Liver (tissue), 9 donors: ENCODE measurements around the gene FBN3. TPM values are rescaled to one million over a fixed set of nuclear protein-coding genes. Genes with fewer than 3 reads are reported as not detected.
"Not testable (repeated sequence)": the region's sequence is repeated elsewhere in the genome, so short reads cannot be mapped to it uniquely, and the experiment has no call there.

Experiments
- DNase-seq: peaks from one replicate; pipeline ENCODE4 v3.0.0-alpha.2; 2017; ENCODE audit warnings: low spot score
- H3K27ac ChIP-seq, 2 donors: one replicate each; pipeline ENCODE4 v1.7.0; 2013; ENCODE audit warnings: inconsistent platforms in 2 of 2, low read length in 2 of 2, control low read depth in 1 of 2, low read depth in 1 of 2, mild to moderate bottlenecking in 1 of 2
- H3K27me3 ChIP-seq, 4 donors: one replicate each; pipeline versions ENCODE4 v1.6.1 to v1.7.0; 2013; ENCODE audit warnings: low read length in 3 of 4, inconsistent platforms in 1 of 4, mild to moderate bottlenecking in 1 of 4, moderate library complexity in 1 of 4; ENCODE audit not compliant: control insufficient read depth in 4 of 4, insufficient read depth in 4 of 4
- H3K36me3 ChIP-seq, 4 donors: one replicate each; pipeline versions ENCODE4 v1.6.1 to v1.7.0; 2013; ENCODE audit warnings: low read length in 3 of 4, mild to moderate bottlenecking in 3 of 4, low read depth in 1 of 4, moderate library complexity in 1 of 4; ENCODE audit not compliant: control insufficient read depth in 4 of 4, insufficient read depth in 3 of 4
- H3K4me1 ChIP-seq, 4 donors: one replicate each; pipeline versions ENCODE4 v1.6.1 to v1.7.0; 2013; ENCODE audit warnings: low read length in 3 of 4, mild to moderate bottlenecking in 3 of 4, moderate library complexity in 1 of 4; ENCODE audit not compliant: control insufficient read depth in 4 of 4, insufficient read depth in 4 of 4
- H3K4me3 ChIP-seq, 3 donors: one replicate each; pipeline versions ENCODE4 v1.6.1 to v1.7.0; 2013; ENCODE audit warnings: low read length in 3 of 3, control low read depth in 1 of 3, low read depth in 1 of 3, mild to moderate bottlenecking in 1 of 3
- H3K9ac ChIP-seq, 2 donors: one replicate each; pipeline ENCODE4 v1.7.0; 2013; ENCODE audit warnings: low read length in 2 of 2, mild to moderate bottlenecking in 2 of 2, moderate library complexity in 2 of 2, control low read depth in 1 of 2, low read depth in 1 of 2
- H3K9me3 ChIP-seq, 4 donors: one replicate each; pipeline versions ENCODE4 v1.6.1 to v1.7.0; 2013; ENCODE audit warnings: low read length in 3 of 4; ENCODE audit not compliant: control insufficient read depth in 4 of 4
- ATF3 ChIP-seq: IDR thresholded peaks from 2 replicates; pipeline ENCODE4 v1.6.1; 2016; ENCODE audit warnings: antibody characterized with exemption
- EGR1 ChIP-seq, 2 donors: IDR thresholded peaks; 2 replicates each; pipeline ENCODE4 v1.6.1; 2016 to 2018; ENCODE audit warnings: antibody characterized with exemption in 2 of 2, low read depth in 2 of 2
- FOXA2 ChIP-seq: IDR thresholded peaks from 2 replicates; pipeline ENCODE4 v1.6.1; 2016; ENCODE audit warnings: antibody characterized with exemption
- GABPA ChIP-seq, 2 donors: IDR thresholded peaks in 1 of 2; conservative IDR thresholded peaks in 1 of 2; 2 replicates each; pipeline ENCODE4 v1.6.1; 2016; ENCODE audit warnings: antibody characterized with exemption in 2 of 2, mild to moderate bottlenecking in 1 of 2, moderate library complexity in 1 of 2
- HNF4A ChIP-seq, 2 donors: conservative IDR thresholded peaks; 2 replicates each; pipeline ENCODE4 v1.6.1; 2016; ENCODE audit warnings: antibody characterized with exemption in 2 of 2, mild to moderate bottlenecking in 2 of 2
- HNF4G ChIP-seq: IDR thresholded peaks from 2 replicates; pipeline ENCODE4 v1.6.1; 2016; ENCODE audit warnings: antibody characterized with exemption
- JUND ChIP-seq, 2 donors: IDR thresholded peaks; 2 replicates each; pipeline ENCODE4 v1.6.1; 2016; ENCODE audit warnings: antibody characterized with exemption in 2 of 2
- NR2F2 ChIP-seq: IDR thresholded peaks from 2 replicates; pipeline ENCODE4 v1.6.1; 2016; ENCODE audit warnings: antibody characterized with exemption
- REST ChIP-seq: IDR thresholded peaks from 2 replicates; pipeline ENCODE4 v1.6.1; 2016; ENCODE audit warnings: antibody characterized with exemption, mild to moderate bottlenecking
- RXRA ChIP-seq, 2 donors: IDR thresholded peaks; 2 replicates each; pipeline ENCODE4 v1.6.1; 2017 to 2018; ENCODE audit warnings: antibody characterized with exemption in 2 of 2, mild to moderate bottlenecking in 1 of 2
- SP1 ChIP-seq: IDR thresholded peaks from 2 replicates; pipeline ENCODE4 v1.6.1; 2018; ENCODE audit warnings: antibody characterized with exemption, mild to moderate bottlenecking
- TAF1 ChIP-seq: conservative IDR thresholded peaks from 2 replicates; pipeline ENCODE4 v1.6.1; 2016; ENCODE audit warnings: antibody characterized with exemption, mild to moderate bottlenecking
- YY1 ChIP-seq: IDR thresholded peaks from 2 replicates; pipeline ENCODE4 v1.6.1; 2016; ENCODE audit warnings: antibody characterized with exemption, mild to moderate bottlenecking
- ZBTB33 ChIP-seq: IDR thresholded peaks from 2 replicates; pipeline ENCODE4 v1.6.1; 2016; ENCODE audit warnings: antibody characterized with exemption
- WGBS: extraction: QIAGEN DNeasy Blood & Tissue Kit; methylation state at CpG from one replicate; pipeline ENCODE4 v1.1.7; 2013; 5-methylcytosine and 5-hydroxymethylcytosine counted together
- polyA plus RNA-seq, 2 donors: library from polyadenylated mRNA; stranded (reverse) in 1 of 2; unstranded in 1 of 2; fragments of 200-250 nt in 1 of 2; fragments of >200 nt in 1 of 2; fragmentation: Nextera tagmentation in 1 of 2; extraction: Ambion mirVana in 1 of 2; gene quantifications; one replicate each; pipeline versions ENCODE4 v1.2.1 to v1.2.3, GENCODE V29; 2013 to 2015
- total RNA-seq, 2 donors: library from RNA; depleted of rRNA; stranded (reverse); fragments of >200 nt; gene quantifications; one replicate each; pipeline ENCODE4 v1.2.3, GENCODE V29; 2014
- TF ChIP-seq, protein P1 (sequence below): fragments of 150-350 bp; IDR thresholded peaks from 2 replicates; pipeline ENCODE4 v1.5.1; 2017; ENCODE audit warnings: improper control_type of control experiment, low read depth, low read length; ENCODE audit not compliant: missing input control
- donor health status: healthy.
- donor health status: healthy.
- donor health status: healthy.
- donor health status: healthy.
- donor health status: healthy.

Gene FBN3
- total and polyA plus RNA-seq, 4 donors = under 0.01 to 0.61 (median 0.08) TPM; not detected in 1

GRCh38 chr19:8025316-8025715 lies 124.1 kb downstream of the FBN3 start:
- Histone ChIP-seq H3K27me3 (no peaks in the 10 kb centered on the region), H3K36me3 (no peaks in the 10 kb centered on the region), H3K27ac (no peak overlapping the region), H3K9me3 (no peaks in the 10 kb centered on the region), H3K4me3 (no peak overlapping the region), H3K9ac (no peak overlapping the region), H3K4me1 (peaks cover 0 to 21% (median 9%) of the 10 kb centered on the region in 4 donors)
- DNase-seq = no peak
- TF ChIP-seq ATF3 (no peak), JUND (IDR thresholded peaks at IDR 0.05) (no peak), EGR1 (IDR thresholded peaks at IDR 0.05; ENCODE audit: low read depth in 2 of 2) (no peak)
- WGBS = 63% methylated on average over 5 of the region's 5 CpGs

DNA sequence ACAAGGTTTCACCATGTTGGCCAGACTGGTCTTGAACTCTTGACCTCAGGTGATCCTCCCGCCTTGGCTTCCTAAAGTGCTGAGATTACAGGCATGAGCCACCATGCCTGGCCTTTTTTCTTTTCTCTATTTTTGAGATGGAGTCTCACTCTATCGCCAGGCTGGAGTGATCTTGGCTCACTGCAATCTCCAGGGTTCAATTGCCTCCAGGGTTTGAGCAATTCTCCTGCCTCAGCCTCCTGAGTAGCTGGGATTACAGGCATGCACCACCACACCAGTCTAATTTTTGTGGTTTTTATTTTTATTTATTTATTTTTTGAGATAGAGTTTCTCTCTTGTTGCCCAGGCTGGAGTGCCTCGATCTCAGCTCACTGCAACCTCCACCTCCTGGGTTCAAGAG lies 125.1 kb downstream of the FBN3 start:
- not testable (repeated sequence) for H3K27ac ChIP-seq, H3K4me3 ChIP-seq, H3K9ac ChIP-seq, DNase-seq, H3K27me3 ChIP-seq, H3K36me3 ChIP-seq, H3K9me3 ChIP-seq
- peaks cover 0 to 21% (median 9%) of the 10 kb centered on the region in 4 donors for H3K4me1 ChIP-seq
- WGBS = 97% methylated on average over 3 of the region's 3 CpGs

GRCh38 chr19:8023371-8023770 lies 126.0 kb downstream of the FBN3 start:
- TF ChIP-seq SP1 = no peak
- no peak for TF ChIP-seq EGR1 (IDR thresholded peaks at IDR 0.05; ENCODE audit: low read depth in 2 of 2)
- TF ChIP-seq GABPA (IDR thresholded peaks at IDR 0.05 in 1 of 2, conservative IDR thresholded peaks at IDR 0.05 in 1 of 2) = no peak
- H3K9ac ChIP-seq = no peak overlapping the region
- WGBS = 95% methylated on average over 5 of the region's 5 CpGs

GRCh38 chr19:8022275-8022674 lies 127.1 kb downstream of the FBN3 start:
- no peaks in the 10 kb centered on the region for H3K27me3 ChIP-seq
- H3K4me3 ChIP-seq = no peak overlapping the region
- peak overlapping the region in 1 of 2 donors; percentile 53 for H3K27ac ChIP-seq
- DNase-seq = no peak
- H3K9me3 ChIP-seq = no peaks in the 10 kb centered on the region
- no peak overlapping the region for H3K9ac ChIP-seq
- H3K36me3 ChIP-seq = no peaks in the 10 kb centered on the region
- 31% methylated on average over 13 of the region's 13 CpGs for WGBS
- H3K4me1 ChIP-seq = peaks cover 0 to 21% (median 9%) of the 10 kb centered on the region in 4 donors
- TF ChIP-seq TAF1 (no peak), ZBTB33 (peak; percentile 96), FOXA2 (peak; percentile 94), GABPA (IDR thresholded peaks at IDR 0.05 in 1 of 2, conservative IDR thresholded peaks at IDR 0.05 in 1 of 2) (peak in 1 of 2 donors; percentile 71), EGR1 (IDR thresholded peaks at IDR 0.05; ENCODE audit: low read depth in 2 of 2) (peak; percentile 74 to 86), HNF4G (peak; percentile 64), SP1 (peak; percentile 97), YY1 (peak; percentile 88), NR2F2 (peak; percentile 82), ATF3 (peak; percentile 82), RXRA (IDR thresholded peaks at IDR 0.05) (peak; percentile 100), HNF4A (conservative IDR thresholded peaks at IDR 0.05) (peak; percentile 88 to 90), REST (peak; percentile 90), JUND (IDR thresholded peaks at IDR 0.05) (peak; percentile 87 to 91)
- TF ChIP-seq, protein P1, sequence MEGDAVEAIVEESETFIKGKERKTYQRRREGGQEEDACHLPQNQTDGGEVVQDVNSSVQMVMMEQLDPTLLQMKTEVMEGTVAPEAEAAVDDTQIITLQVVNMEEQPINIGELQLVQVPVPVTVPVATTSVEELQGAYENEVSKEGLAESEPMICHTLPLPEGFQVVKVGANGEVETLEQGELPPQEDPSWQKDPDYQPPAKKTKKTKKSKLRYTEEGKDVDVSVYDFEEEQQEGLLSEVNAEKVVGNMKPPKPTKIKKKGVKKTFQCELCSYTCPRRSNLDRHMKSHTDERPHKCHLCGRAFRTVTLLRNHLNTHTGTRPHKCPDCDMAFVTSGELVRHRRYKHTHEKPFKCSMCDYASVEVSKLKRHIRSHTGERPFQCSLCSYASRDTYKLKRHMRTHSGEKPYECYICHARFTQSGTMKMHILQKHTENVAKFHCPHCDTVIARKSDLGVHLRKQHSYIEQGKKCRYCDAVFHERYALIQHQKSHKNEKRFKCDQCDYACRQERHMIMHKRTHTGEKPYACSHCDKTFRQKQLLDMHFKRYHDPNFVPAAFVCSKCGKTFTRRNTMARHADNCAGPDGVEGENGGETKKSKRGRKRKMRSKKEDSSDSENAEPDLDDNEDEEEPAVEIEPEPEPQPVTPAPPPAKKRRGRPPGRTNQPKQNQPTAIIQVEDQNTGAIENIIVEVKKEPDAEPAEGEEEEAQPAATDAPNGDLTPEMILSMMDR = peak; percentile 29

More at GRCh38 chr19:8023371-8023770, 126.0 kb downstream of the FBN3 start:
- Histone ChIP-seq H3K27me3 (no peaks in the 10 kb centered on the region), H3K4me3 (no peak overlapping the region), H3K4me1 (peaks cover 0 to 21% (median 9%) of the 10 kb centered on the region in 4 donors), H3K9me3 (no peaks in the 10 kb centered on the region), H3K27ac (no peak overlapping the region), H3K36me3 (no peaks in the 10 kb centered on the region)
- DNase-seq = no peak
